Osteoblast (primary cell): Measurements from ENCODE around the gene DRAM2. TPM values are rescaled to one million over a fixed set of nuclear protein-coding genes. Genes with fewer than 3 reads are reported as not detected.
"Not testable (repeated sequence)": the region's sequence is repeated elsewhere in the genome, so short reads cannot be mapped to it uniquely, and the experiment has no call there.

Experiments used
- DNase-seq: peaks from one replicate; pipeline ENCODE4 v3.0.0; 2011; ENCODE audit warnings: low spot score, mixed read lengths; ENCODE audit not compliant: insufficient read length; ENCODE audit errors: missing footprints
- H2AFZ ChIP-seq: 2 replicates; pipeline ENCODE4 v1.6.0; 2011; ENCODE audit warnings: mild to moderate bottlenecking, low read length
- H3K27ac ChIP-seq: 2 replicates; pipeline ENCODE4 v1.5.1; 2011; ENCODE audit warnings: mild to moderate bottlenecking, low read depth, low read length, moderate library complexity
- H3K27me3 ChIP-seq: 2 replicates; pipeline ENCODE4 v1.6.0; 2012; ENCODE audit warnings: mild to moderate bottlenecking, control low read depth, inconsistent platforms, low read length, moderate library complexity; ENCODE audit not compliant: insufficient read depth
- H3K36me3 ChIP-seq: 2 replicates; pipeline ENCODE4 v1.5.1; 2011; ENCODE audit warnings: mild to moderate bottlenecking, low read length, control low read depth, moderate library complexity; ENCODE audit not compliant: insufficient read depth
- H3K4me1 ChIP-seq: 2 replicates; pipeline ENCODE4 v1.5.1; 2011; ENCODE audit warnings: mild to moderate bottlenecking, low read length, control low read depth, moderate library complexity; ENCODE audit not compliant: insufficient read depth
- H3K4me2 ChIP-seq: 2 replicates; pipeline ENCODE4 v1.6.0; 2011; ENCODE audit warnings: mild to moderate bottlenecking, low read length; ENCODE audit not compliant: insufficient read depth
- H3K4me3 ChIP-seq: fragments of 200-600 bp; sonication (generic); 3 replicates; pipeline ENCODE4 v1.5.1; 2012; ENCODE audit warnings: mild to moderate bottlenecking, low read length, inconsistent platforms; ENCODE audit not compliant: insufficient read depth
- H3K79me2 ChIP-seq: 2 replicates; pipeline ENCODE4 v1.6.0; 2012; ENCODE audit warnings: mild to moderate bottlenecking, low read length, control low read depth, inconsistent platforms; ENCODE audit not compliant: insufficient read depth
- H3K9me3 ChIP-seq: 2 replicates; pipeline ENCODE4 v1.5.1; 2011; ENCODE audit warnings: low read depth, low read length, control low read depth
- H4K20me1 ChIP-seq: 2 replicates; pipeline ENCODE4 v1.6.0; 2012; ENCODE audit warnings: mild to moderate bottlenecking, low read length, control low read depth; ENCODE audit not compliant: insufficient read depth
- total RNA-seq: library from RNA; depleted of rRNA; stranded (reverse); fragments of >200 nt; gene quantifications from 2 replicates; pipeline ENCODE4 v1.2.3, GENCODE V29; 2012
- TF ChIP-seq, protein P1 (sequence below): IDR thresholded peaks from 2 replicates; pipeline ENCODE4 v1.5.1; 2011; ENCODE audit warnings: mild to moderate bottlenecking, low read depth, low read length, moderate library complexity; ENCODE audit errors: extremely low read depth

DRAM2 gene
- total RNA-seq, 1 donor, result 45.6 TPM

DNA sequence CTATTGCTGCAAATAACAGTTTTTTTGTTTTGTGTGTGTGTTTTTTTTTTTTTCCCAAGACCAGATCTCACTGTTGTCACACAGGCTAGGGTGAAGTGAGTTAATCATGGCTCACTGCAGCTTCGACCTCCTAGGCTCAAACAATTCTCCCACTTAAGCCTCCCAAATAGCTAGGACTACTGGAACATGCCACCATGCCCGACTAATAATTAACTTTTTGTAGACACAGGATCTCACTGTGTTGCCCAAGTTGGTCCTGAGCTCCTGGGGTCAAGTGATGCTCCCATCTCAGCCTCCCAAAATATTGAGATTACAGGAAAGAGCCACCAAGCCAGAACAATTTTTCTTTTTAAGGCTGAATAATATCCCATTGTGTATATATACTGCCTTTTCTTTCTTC is 34.9 kb downstream of the DRAM2 start:
- no peak for DNase-seq
- no peaks in the 10 kb centered on the region for H3K9me3 ChIP-seq
- TF ChIP-seq, protein P1, sequence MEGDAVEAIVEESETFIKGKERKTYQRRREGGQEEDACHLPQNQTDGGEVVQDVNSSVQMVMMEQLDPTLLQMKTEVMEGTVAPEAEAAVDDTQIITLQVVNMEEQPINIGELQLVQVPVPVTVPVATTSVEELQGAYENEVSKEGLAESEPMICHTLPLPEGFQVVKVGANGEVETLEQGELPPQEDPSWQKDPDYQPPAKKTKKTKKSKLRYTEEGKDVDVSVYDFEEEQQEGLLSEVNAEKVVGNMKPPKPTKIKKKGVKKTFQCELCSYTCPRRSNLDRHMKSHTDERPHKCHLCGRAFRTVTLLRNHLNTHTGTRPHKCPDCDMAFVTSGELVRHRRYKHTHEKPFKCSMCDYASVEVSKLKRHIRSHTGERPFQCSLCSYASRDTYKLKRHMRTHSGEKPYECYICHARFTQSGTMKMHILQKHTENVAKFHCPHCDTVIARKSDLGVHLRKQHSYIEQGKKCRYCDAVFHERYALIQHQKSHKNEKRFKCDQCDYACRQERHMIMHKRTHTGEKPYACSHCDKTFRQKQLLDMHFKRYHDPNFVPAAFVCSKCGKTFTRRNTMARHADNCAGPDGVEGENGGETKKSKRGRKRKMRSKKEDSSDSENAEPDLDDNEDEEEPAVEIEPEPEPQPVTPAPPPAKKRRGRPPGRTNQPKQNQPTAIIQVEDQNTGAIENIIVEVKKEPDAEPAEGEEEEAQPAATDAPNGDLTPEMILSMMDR, result no peak
- no peaks in the 10 kb centered on the region for H3K79me2 ChIP-seq
- H3K27ac ChIP-seq, result no peak overlapping the region
- no peaks in the 10 kb centered on the region for H4K20me1 ChIP-seq
- H3K4me1 ChIP-seq, result no peaks in the 10 kb centered on the region
- H2AFZ ChIP-seq, result no peak overlapping the region
- no peaks in the 10 kb centered on the region for H3K27me3 ChIP-seq
- no peak overlapping the region for H3K4me3 ChIP-seq
- no peak overlapping the region for H3K4me2 ChIP-seq
- H3K36me3 ChIP-seq, result no peaks in the 10 kb centered on the region

DNA sequence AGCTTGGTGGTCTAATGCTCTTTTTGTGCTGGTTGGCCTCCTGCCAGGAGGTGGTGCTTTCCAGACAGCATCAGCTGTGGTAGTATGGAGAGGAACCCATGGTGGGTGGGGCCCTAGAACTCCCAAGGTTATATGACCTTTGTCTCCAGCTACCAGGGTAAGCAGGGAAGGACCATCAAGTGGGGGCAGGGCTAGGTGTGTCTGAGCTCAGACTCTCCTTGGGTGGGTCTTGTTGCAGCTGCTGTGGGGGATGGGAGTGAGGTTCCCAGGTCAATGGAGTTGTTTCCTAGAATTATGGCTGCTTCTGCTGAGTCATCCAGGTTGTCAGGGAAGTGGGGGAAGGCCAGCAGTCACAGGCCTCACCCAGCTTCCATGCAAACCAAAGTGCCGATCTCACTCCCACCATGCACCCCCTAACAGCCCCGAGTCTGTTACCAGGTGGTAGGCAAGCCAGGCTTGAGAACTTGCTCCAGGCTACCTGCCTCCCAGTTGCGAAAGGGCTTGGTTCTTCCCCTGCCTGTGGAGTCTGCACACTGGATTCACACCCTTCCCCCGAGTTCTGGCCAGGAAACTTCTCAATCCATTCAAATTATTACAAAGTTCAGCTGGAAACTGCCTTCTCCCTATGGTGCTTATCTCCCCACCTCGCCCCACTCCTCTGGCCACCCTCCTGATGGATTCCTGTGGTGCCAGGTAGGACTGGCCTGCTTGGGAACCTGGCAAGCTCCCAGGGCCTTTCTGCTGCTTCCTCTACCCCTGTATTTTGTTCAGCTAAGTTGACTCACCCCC is 37.8 kb downstream of the DRAM2 start:
- no peaks in the 10 kb centered on the region for H4K20me1 ChIP-seq
- H3K9me3 ChIP-seq, result no peaks in the 10 kb centered on the region
- no peak for DNase-seq
- no peaks in the 10 kb centered on the region for H3K79me2 ChIP-seq
- no peak overlapping the region for H3K4me2 ChIP-seq
- H3K27ac ChIP-seq, result no peak overlapping the region
- no peaks in the 10 kb centered on the region for H3K27me3 ChIP-seq
- no peak overlapping the region for H3K4me3 ChIP-seq
- TF ChIP-seq, protein P1, result no peak
- H3K36me3 ChIP-seq, result no peaks in the 10 kb centered on the region
- no peaks in the 10 kb centered on the region for H3K4me1 ChIP-seq
- H2AFZ ChIP-seq, result no peak overlapping the region

DNA sequence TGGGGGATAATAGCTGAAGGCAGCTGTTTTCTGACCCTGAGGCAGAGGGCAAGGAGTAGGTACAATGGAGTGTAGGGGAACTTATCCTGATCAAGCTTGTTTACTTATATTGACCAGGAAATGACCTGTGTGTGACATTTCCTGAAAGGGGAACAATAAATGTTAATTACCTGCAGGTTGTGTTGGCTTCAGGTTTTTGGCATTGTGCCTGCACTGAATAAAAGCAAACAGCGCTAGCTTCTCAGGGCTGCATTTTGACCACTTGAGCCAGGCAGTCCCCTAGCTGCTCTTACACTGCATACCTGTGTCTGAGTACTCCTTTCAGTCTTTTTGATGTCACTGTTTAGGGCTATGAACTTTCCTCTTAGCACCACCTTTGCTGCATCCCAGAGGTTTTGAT is 40.6 kb downstream of the DRAM2 start:
- Histone ChIP-seq H3K36me3 (no peaks in the 10 kb centered on the region), H3K4me1 (no peaks in the 10 kb centered on the region), H3K27me3 (no peaks in the 10 kb centered on the region), H3K9me3 (no peaks in the 10 kb centered on the region), H3K4me3 (no peak overlapping the region), H3K79me2 (no peaks in the 10 kb centered on the region), H3K4me2 (no peak overlapping the region), H2AFZ (no peak overlapping the region), H4K20me1 (no peaks in the 10 kb centered on the region), H3K27ac (no peak overlapping the region)
- TF ChIP-seq, protein P1, result no peak
- DNase-seq, result no peak

DNA sequence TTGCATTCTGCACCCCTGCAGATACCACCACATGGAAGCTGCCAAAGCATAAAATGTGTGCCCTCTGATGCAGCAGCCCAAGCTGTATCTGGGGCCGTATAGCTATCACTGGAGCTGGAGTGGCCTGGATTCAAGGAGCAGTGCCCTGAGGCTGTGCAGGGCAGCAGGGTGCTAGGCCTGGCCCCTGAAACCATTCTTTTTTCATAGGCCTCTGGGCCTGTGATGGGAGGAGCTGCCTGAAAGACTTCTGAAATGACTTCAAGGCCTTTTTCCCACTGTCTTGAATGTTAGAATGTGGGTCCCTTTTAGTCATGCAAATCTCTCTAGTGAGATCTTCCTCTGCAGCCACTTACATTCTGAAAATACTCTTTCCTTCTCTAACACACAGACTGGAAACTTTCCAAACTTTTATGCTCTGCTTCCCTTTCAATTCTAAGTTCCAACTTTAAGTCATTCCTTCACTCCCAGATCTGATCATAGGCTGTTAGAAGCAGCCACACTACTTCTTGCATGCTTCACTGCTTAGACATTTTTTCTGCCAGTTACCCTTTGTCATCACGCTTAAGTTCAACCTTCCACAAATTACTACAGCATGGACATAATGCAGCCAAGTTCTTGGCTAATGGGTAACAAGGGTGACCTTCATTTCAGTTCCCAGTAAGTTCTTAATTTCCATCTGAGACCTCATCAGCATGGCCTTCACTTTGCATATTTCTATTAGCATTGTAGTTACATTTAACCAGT is 42.4 kb downstream of the DRAM2 start:
- Histone ChIP-seq H3K4me3 (no peak overlapping the region), H3K9me3 (no peaks in the 10 kb centered on the region), H3K4me1 (no peaks in the 10 kb centered on the region), H2AFZ (no peak overlapping the region), H3K27ac (no peak overlapping the region), H3K36me3 (no peaks in the 10 kb centered on the region), H3K79me2 (no peaks in the 10 kb centered on the region), H4K20me1 (no peaks in the 10 kb centered on the region), H3K27me3 (no peaks in the 10 kb centered on the region), H3K4me2 (no peak overlapping the region)
- TF ChIP-seq, protein P1, result no peak
- DNase-seq, result no peak

DNA sequence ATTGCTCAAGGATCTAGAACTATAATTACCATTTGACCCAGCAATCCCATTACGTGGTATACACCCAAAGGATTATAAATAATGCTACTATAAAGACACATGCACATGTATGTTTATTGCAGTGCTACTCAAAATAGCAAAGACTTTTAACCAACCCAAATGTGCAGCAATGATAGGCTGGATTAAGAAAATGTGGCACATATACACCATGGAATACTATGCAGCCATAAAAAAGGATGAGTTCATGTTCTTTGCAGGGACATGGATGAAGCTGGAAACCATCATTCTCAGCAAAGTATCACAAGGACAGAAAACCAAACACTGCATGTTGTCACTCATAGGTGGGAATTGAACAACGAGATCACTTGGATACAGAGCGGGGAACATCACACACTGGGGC is 44.5 kb downstream of the DRAM2 start:
- not testable (repeated sequence) for H4K20me1 ChIP-seq

More for the DNA sequence above, 44.5 kb downstream of the DRAM2 start:
- not testable (repeated sequence) for H2AFZ ChIP-seq, H3K36me3 ChIP-seq, H3K4me1 ChIP-seq, H3K27me3 ChIP-seq, H3K4me2 ChIP-seq, H3K27ac ChIP-seq, H3K9me3 ChIP-seq, H3K4me3 ChIP-seq, H3K79me2 ChIP-seq, DNase-seq
